SK-N-SH treated with all-trans-retinoic acid at 6 μM for 48 hours (cell line): Measurements from ENCODE around the gene RAB3IP.

Experiments used
- ATAC-seq: fragments of 200-7000 bp; cut with Tn5 transposase; 3 replicates; pipeline ENCODE4 v1.9.1; 2020; ENCODE audit warnings: mild to moderate bottlenecking, moderate library complexity
- BACH2 ChIP-seq: fragments of 250-450 bp; sonication (Bioruptor Pico); IDR thresholded peaks from 2 replicates; pipeline ENCODE4 v1.9.0; 2021; ENCODE audit warnings: mild to moderate bottlenecking, borderline replicate concordance
- CSDC2 ChIP-seq: fragments of 250-450 bp; sonication (Bioruptor Pico); IDR thresholded peaks from 2 replicates; pipeline ENCODE4 v1.5.0; 2020; ENCODE audit warnings: mild to moderate bottlenecking, moderate library complexity
- ESRRG ChIP-seq: fragments of 250-450 bp; sonication (Bioruptor Pico); IDR thresholded peaks from 2 replicates; pipeline ENCODE4 v1.6.1; 2021; ENCODE audit warnings: mild to moderate bottlenecking
- ISL1 ChIP-seq: fragments of 250-450 bp; sonication (Bioruptor Pico); IDR thresholded peaks from 2 replicates; pipeline ENCODE4 v2.1.2; 2022; ENCODE audit warnings: mild to moderate bottlenecking, moderate library complexity
- OSR1 ChIP-seq: fragments of 250-450 bp; sonication (Bioruptor Pico); IDR thresholded peaks from 2 replicates; pipeline ENCODE4 v1.8.0; 2022; ENCODE audit warnings: moderate library complexity, mild to moderate bottlenecking, inconsistent platforms
- PATZ1 ChIP-seq: fragments of 250-450 bp; sonication (Bioruptor Pico); IDR thresholded peaks from 2 replicates; pipeline ENCODE4 v1.8.0; 2020; ENCODE audit warnings: mild to moderate bottlenecking, moderate library complexity, borderline replicate concordance
- POU6F1 ChIP-seq: fragments of 250-450 bp; sonication (Bioruptor Pico); IDR thresholded peaks from 2 replicates; pipeline ENCODE4 v1.8.0; 2021; ENCODE audit warnings: low read depth, mild to moderate bottlenecking, moderate library complexity, borderline replicate concordance
- PPARA ChIP-seq: fragments of 250-450 bp; sonication (Bioruptor Pico); IDR thresholded peaks from 2 replicates; pipeline ENCODE4 v1.5.0; 2020; ENCODE audit warnings: mild to moderate bottlenecking, borderline replicate concordance
- RARB ChIP-seq: fragments of 250-450 bp; sonication (Bioruptor Pico); IDR thresholded peaks from 2 replicates; pipeline ENCODE4 v1.8.0; 2021; ENCODE audit warnings: mild to moderate bottlenecking, moderate library complexity
- SNAI2 ChIP-seq: fragments of 250-450 bp; sonication (Bioruptor Pico); IDR thresholded peaks from 2 replicates; pipeline ENCODE4 v1.5.0; 2020; ENCODE audit warnings: mild to moderate bottlenecking, moderate library complexity
- TCF4 ChIP-seq: fragments of 250-450 bp; sonication (Bioruptor Pico); IDR thresholded peaks from 2 replicates; pipeline ENCODE4 v1.8.0; 2021; ENCODE audit warnings: mild to moderate bottlenecking, moderate library complexity, borderline replicate concordance
- ZC3H10 ChIP-seq: fragments of 250-450 bp; sonication (Bioruptor Pico); IDR thresholded peaks from 2 replicates; pipeline ENCODE4 v1.5.1; 2021; ENCODE audit warnings: mild to moderate bottlenecking, moderate library complexity
- ZFP3 ChIP-seq: fragments of 250-450 bp; sonication (Bioruptor Pico); IDR thresholded peaks from 2 replicates; pipeline ENCODE4 v1.5.0; 2020; ENCODE audit warnings: mild to moderate bottlenecking, moderate library complexity
- ZFP30 ChIP-seq: fragments of 450-650 bp; formaldehyde crosslinking; IDR thresholded peaks from 2 replicates; pipeline ENCODE4 v1.5.0; 2022; ENCODE audit warnings: mild to moderate bottlenecking, moderate library complexity
- ZNF565 ChIP-seq: fragments of 450-650 bp; formaldehyde crosslinking; conservative IDR thresholded peaks from 2 replicates; pipeline ENCODE4 v1.5.0; 2020; ENCODE audit warnings: low read depth, mild to moderate bottlenecking, moderate library complexity
- ZNF70 ChIP-seq: fragments of 450-650 bp; formaldehyde crosslinking; IDR thresholded peaks from 2 replicates; pipeline ENCODE4 v1.5.0; 2020; ENCODE audit warnings: mild to moderate bottlenecking, moderate library complexity
- ZNF8 ChIP-seq: fragments of 450-650 bp; formaldehyde crosslinking; IDR thresholded peaks from 2 replicates; pipeline ENCODE4 v1.5.0; 2020; ENCODE audit warnings: mild to moderate bottlenecking, moderate library complexity
- TF ChIP-seq, protein P1 (sequence below): fragments of 250-450 bp; sonication (Bioruptor Pico); IDR thresholded peaks from 2 replicates; pipeline ENCODE4 v1.5.0; 2020; ENCODE audit warnings: mild to moderate bottlenecking, moderate library complexity
- TF ChIP-seq, protein P2 (sequence below): fragments of 250-450 bp; sonication (Bioruptor Pico); IDR thresholded peaks from 2 replicates; pipeline ENCODE4 v1.5.1; 2020; ENCODE audit warnings: low read depth, mild to moderate bottlenecking, moderate library complexity
- TF ChIP-seq, protein P3 (sequence below): fragments of 250-450 bp; sonication (Bioruptor Pico); IDR thresholded peaks from 2 replicates; pipeline ENCODE4 v1.5.1; 2021; ENCODE audit warnings: mild to moderate bottlenecking, moderate library complexity

RAB3IP gene

GRCh38 chr12:69816082-69816481 lies 77.4 kb downstream of the RAB3IP start:
- no peak for ATAC-seq
- TF ChIP-seq POU6F1 (CRISPR knock-in tag) = no peak
- TF ChIP-seq RARB (CRISPR knock-in tag) = no peak
- TF ChIP-seq CSDC2 = no peak
- TF ChIP-seq, protein P1, sequence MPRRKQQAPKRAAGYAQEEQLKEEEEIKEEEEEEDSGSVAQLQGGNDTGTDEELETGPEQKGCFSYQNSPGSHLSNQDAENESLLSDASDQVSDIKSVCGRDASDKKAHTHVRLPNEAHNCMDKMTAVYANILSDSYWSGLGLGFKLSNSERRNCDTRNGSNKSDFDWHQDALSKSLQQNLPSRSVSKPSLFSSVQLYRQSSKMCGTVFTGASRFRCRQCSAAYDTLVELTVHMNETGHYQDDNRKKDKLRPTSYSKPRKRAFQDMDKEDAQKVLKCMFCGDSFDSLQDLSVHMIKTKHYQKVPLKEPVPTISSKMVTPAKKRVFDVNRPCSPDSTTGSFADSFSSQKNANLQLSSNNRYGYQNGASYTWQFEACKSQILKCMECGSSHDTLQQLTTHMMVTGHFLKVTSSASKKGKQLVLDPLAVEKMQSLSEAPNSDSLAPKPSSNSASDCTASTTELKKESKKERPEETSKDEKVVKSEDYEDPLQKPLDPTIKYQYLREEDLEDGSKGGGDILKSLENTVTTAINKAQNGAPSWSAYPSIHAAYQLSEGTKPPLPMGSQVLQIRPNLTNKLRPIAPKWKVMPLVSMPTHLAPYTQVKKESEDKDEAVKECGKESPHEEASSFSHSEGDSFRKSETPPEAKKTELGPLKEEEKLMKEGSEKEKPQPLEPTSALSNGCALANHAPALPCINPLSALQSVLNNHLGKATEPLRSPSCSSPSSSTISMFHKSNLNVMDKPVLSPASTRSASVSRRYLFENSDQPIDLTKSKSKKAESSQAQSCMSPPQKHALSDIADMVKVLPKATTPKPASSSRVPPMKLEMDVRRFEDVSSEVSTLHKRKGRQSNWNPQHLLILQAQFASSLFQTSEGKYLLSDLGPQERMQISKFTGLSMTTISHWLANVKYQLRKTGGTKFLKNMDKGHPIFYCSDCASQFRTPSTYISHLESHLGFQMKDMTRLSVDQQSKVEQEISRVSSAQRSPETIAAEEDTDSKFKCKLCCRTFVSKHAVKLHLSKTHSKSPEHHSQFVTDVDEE (CRISPR knock-in tag) = no peak
- TF ChIP-seq, protein P2, sequence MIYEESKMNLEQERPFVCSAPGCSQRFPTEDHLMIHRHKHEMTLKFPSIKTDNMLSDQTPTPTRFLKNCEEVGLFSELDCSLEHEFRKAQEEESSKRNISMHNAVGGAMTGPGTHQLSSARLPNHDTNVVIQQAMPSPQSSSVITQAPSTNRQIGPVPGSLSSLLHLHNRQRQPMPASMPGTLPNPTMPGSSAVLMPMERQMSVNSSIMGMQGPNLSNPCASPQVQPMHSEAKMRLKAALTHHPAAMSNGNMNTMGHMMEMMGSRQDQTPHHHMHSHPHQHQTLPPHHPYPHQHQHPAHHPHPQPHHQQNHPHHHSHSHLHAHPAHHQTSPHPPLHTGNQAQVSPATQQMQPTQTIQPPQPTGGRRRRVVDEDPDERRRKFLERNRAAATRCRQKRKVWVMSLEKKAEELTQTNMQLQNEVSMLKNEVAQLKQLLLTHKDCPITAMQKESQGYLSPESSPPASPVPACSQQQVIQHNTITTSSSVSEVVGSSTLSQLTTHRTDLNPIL (CRISPR knock-in tag) = no peak
- no peak for TF ChIP-seq ZC3H10 (CRISPR knock-in tag)
- no peak for TF ChIP-seq ZNF8 (CRISPR knock-in tag)
- TF ChIP-seq BACH2 (CRISPR knock-in tag) = no peak
- TF ChIP-seq, protein P3, sequence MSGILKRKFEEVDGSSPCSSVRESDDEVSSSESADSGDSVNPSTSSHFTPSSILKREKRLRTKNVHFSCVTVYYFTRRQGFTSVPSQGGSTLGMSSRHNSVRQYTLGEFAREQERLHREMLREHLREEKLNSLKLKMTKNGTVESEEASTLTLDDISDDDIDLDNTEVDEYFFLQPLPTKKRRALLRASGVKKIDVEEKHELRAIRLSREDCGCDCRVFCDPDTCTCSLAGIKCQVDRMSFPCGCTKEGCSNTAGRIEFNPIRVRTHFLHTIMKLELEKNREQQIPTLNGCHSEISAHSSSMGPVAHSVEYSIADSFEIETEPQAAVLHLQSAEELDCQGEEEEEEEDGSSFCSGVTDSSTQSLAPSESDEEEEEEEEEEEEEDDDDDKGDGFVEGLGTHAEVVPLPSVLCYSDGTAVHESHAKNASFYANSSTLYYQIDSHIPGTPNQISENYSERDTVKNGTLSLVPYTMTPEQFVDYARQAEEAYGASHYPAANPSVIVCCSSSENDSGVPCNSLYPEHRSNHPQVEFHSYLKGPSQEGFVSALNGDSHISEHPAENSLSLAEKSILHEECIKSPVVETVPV (CRISPR knock-in tag) = no peak
- TF ChIP-seq OSR1 (CRISPR knock-in tag) = no peak
- TF ChIP-seq ZNF70 = no peak
- no peak for TF ChIP-seq ESRRG (CRISPR knock-in tag)
- no peak for TF ChIP-seq TCF4 (CRISPR knock-in tag)
- TF ChIP-seq PATZ1 = no peak
- no peak for TF ChIP-seq ISL1 (CRISPR knock-in tag)
- no peak for TF ChIP-seq ZNF565 (CRISPR knock-in tag)
- no peak for TF ChIP-seq SNAI2 (CRISPR knock-in tag)

GRCh38 chr12:69821032-69821455 lies 82.4 kb downstream of the RAB3IP start:
- ATAC-seq = no peak

More at GRCh38 chr12:69821032-69821455, 82.4 kb downstream of the RAB3IP start:
- TF ChIP-seq ESRRG (CRISPR knock-in tag) = no peak
- TF ChIP-seq ZFP30 = no peak
- TF ChIP-seq PPARA (CRISPR knock-in tag) = no peak
- TF ChIP-seq RARB (CRISPR knock-in tag) = no peak
- TF ChIP-seq, protein P2 (CRISPR knock-in tag) = no peak
- no peak for TF ChIP-seq BACH2 (CRISPR knock-in tag)
- no peak for TF ChIP-seq ZC3H10 (CRISPR knock-in tag)
- no peak for TF ChIP-seq ZFP3 (CRISPR knock-in tag)
- TF ChIP-seq, protein P1 (CRISPR knock-in tag) = no peak
- TF ChIP-seq, all 23 proteins: peak for 0
